Transverse colon (tissue), 4 donors: ENCODE results near the gene CARM1. TPM values are rescaled to one million over a fixed set of nuclear protein-coding genes. Genes with fewer than 3 reads are reported as not detected.

Source experiments
- DNase-seq: peaks from one replicate; pipeline ENCODE4 v3.0.0-alpha.2; 2019
- H3K27ac ChIP-seq, 4 donors: fragments of 200-600 bp; sonication (generic); 2 replicates each; pipeline ENCODE4 v1.5.1; 2016 to 2018; ENCODE audit warnings: inconsistent platforms in 4 of 4
- H3K27me3 ChIP-seq: fragments of 200-600 bp; sonication (generic); 2 replicates; pipeline ENCODE4 v1.5.1; 2017; ENCODE audit warnings: inconsistent platforms
- H3K36me3 ChIP-seq, 4 donors: fragments of 200-600 bp; sonication (generic); 2 replicates each; pipeline ENCODE4 v1.5.1; 2017 to 2019; ENCODE audit warnings: inconsistent platforms in 4 of 4
- H3K4me1 ChIP-seq, 4 donors: fragments of 200-600 bp; sonication (generic); 2 replicates each; pipeline ENCODE4 v1.5.1; 2017 to 2020; ENCODE audit warnings: inconsistent platforms in 4 of 4
- H3K4me3 ChIP-seq, 4 donors: fragments of 200-600 bp; sonication (generic); 1 replicate in 1 of 4; 2 replicates in 3 of 4; pipeline versions ENCODE4 v1.5.1 to v1.6.1; 2017 to 2019; ENCODE audit warnings: inconsistent platforms in 4 of 4
- H3K9me3 ChIP-seq, 2 donors: fragments of 200-600 bp; sonication (generic); 2 replicates each; pipeline ENCODE4 v1.5.1; 2017 to 2019; ENCODE audit warnings: inconsistent platforms in 2 of 2
- EP300 ChIP-seq: sonication (generic); formaldehyde crosslinking; IDR thresholded peaks from one replicate; pipeline ENCODE4 v1.6.1; 2017; ENCODE audit warnings: antibody characterized with exemption, low read depth
- POLR2A ChIP-seq: fragments of 450-650 bp; IDR thresholded peaks from one replicate; pipeline ENCODE4 v1.6.1; 2016; ENCODE audit warnings: antibody characterized with exemption, mild to moderate bottlenecking, moderate library complexity
- POLR2AphosphoS5 ChIP-seq, 3 donors: sonication (generic); formaldehyde crosslinking; IDR thresholded peaks; one replicate each; pipeline ENCODE4 v1.6.1; 2016; ENCODE audit warnings: antibody characterized with exemption in 3 of 3
- WGBS, 2 donors: methylation state at CpG; one replicate each; pipeline ENCODE4 v1.1.5; 2018; ENCODE audit warnings: low coverage in 1 of 2; 5-methylcytosine and 5-hydroxymethylcytosine counted together
- in situ Hi-C, 4 donors: fragments of 200-750 bp; cut with MboI; loops; one replicate each; pipeline versions ENCODE4 v1.15.0 to v1.15.1; 2017; ENCODE audit warnings: low sequenced_read_pairs in 3 of 4, low pct_ligation_motif_present in 1 of 4, low pct_unique_long_range_greater_than_20kb in 1 of 4
- intact Hi-C: fragments of 100-400 bp; cut with DNase I; formaldehyde crosslinking; loops from one replicate; pipeline ENCODE4 v1.15.1; 2023; ENCODE audit warnings: low total_unique reads
- total RNA-seq, 4 donors: library from RNA; depleted of rRNA; stranded (reverse); fragments of >200 nt; gene quantifications; one replicate each; pipeline ENCODE4 v1.1.0, GENCODE V29; 2016
- TF ChIP-seq, protein P1 (sequence below), 5 experiments: fragments of 200-600 bp in 3 of 5; fragments of 450-650 bp in 2 of 5; sonication (generic) in 3 of 5; IDR thresholded peaks; 1 replicate in 2 of 5; 2 replicates in 3 of 5; pipeline ENCODE4 v1.5.1; 2016 to 2017; ENCODE audit warnings: antibody characterized with exemption in 5 of 5, inconsistent platforms in 3 of 5, mild to moderate bottlenecking in 2 of 5, moderate library complexity in 1 of 5

CARM1 gene
- total RNA-seq, 4 donors from 2014 or later: 24.9 to 47.6 (median 35.6) TPM

DNA sequence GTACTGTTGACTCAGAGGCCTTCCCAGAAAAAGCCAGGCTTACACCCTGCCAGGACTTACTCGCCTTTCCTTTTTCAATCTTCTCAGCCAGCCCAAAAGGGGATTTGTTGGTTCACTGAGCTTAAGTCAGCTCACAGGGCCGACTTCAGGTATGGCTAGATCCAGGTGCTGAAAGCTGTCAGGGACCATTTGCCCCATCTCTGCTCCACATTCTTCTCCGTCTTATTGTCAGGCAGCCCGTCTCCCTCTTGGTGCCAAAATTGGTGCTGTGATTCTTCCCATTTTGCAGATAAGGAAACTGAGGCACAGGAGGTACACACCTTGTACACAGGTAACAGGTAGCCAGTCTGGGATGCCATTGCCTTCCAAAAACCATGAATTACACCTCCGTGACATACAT lies 20.7 kb upstream of the CARM1 start:
- no peak for DNase-seq
- TF ChIP-seq EP300 (no peak), POLR2A (no peak), POLR2AphosphoS5 (IDR thresholded peaks at IDR 0.05) (no peak)
- TF ChIP-seq, protein P1, sequence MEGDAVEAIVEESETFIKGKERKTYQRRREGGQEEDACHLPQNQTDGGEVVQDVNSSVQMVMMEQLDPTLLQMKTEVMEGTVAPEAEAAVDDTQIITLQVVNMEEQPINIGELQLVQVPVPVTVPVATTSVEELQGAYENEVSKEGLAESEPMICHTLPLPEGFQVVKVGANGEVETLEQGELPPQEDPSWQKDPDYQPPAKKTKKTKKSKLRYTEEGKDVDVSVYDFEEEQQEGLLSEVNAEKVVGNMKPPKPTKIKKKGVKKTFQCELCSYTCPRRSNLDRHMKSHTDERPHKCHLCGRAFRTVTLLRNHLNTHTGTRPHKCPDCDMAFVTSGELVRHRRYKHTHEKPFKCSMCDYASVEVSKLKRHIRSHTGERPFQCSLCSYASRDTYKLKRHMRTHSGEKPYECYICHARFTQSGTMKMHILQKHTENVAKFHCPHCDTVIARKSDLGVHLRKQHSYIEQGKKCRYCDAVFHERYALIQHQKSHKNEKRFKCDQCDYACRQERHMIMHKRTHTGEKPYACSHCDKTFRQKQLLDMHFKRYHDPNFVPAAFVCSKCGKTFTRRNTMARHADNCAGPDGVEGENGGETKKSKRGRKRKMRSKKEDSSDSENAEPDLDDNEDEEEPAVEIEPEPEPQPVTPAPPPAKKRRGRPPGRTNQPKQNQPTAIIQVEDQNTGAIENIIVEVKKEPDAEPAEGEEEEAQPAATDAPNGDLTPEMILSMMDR (IDR thresholded peaks at IDR 0.05): no peak
- no peaks in the 10 kb centered on the region for H3K4me1 ChIP-seq
- H3K9me3 ChIP-seq: peaks cover 0 to 5% of the 10 kb centered on the region in 2 donors
- peaks cover 12% of the 10 kb centered on the region for H3K27me3 ChIP-seq
- no peaks in the 10 kb centered on the region for H3K36me3 ChIP-seq
- no peak overlapping the region for H3K27ac ChIP-seq
- in situ Hi-C loops: loop anchor here in 3 of 4 donors (10.0 to 25.0 kb wide), 2 partner anchors 136 to 138 kb away; partner anchors contain the start of genes DNM2 (in 3 of the 3) and QTRT1 (in 2 of the 3)
- no peak overlapping the region for H3K4me3 ChIP-seq
- intact Hi-C loops: no loop called here
- 80 to 85% methylated on average over 1 to 5 of the region's 5 CpGs for WGBS, 2 donors

GRCh38 chr19:10852098-10852800 lies 19.1 kb upstream of the CARM1 start:
- intact Hi-C loops: no loop called here
- in situ Hi-C loops: loop anchor here in 3 of 4 donors (10.0 to 25.0 kb wide), 2 partner anchors 137 to 140 kb away; partner anchors contain the start of genes DNM2 (in 3 of the 3) and QTRT1 (in 2 of the 3)
- no peaks in the 10 kb centered on the region for H3K9me3 ChIP-seq
- H3K36me3 ChIP-seq: no peaks in the 10 kb centered on the region
- DNase-seq: no peak
- no peak overlapping the region for H3K4me3 ChIP-seq
- TF ChIP-seq, protein P1 (IDR thresholded peaks at IDR 0.05): no peak
- no peak for TF ChIP-seq POLR2AphosphoS5 (IDR thresholded peaks at IDR 0.05)
- no peak for TF ChIP-seq EP300
- TF ChIP-seq POLR2A: no peak
- 59 to 69% methylated on average over 4 to 7 of the region's 7 CpGs for WGBS, 2 donors
- H3K4me1 ChIP-seq: no peaks in the 10 kb centered on the region
- H3K27me3 ChIP-seq: peaks cover 12% of the 10 kb centered on the region
- no peak overlapping the region for H3K27ac ChIP-seq

DNA sequence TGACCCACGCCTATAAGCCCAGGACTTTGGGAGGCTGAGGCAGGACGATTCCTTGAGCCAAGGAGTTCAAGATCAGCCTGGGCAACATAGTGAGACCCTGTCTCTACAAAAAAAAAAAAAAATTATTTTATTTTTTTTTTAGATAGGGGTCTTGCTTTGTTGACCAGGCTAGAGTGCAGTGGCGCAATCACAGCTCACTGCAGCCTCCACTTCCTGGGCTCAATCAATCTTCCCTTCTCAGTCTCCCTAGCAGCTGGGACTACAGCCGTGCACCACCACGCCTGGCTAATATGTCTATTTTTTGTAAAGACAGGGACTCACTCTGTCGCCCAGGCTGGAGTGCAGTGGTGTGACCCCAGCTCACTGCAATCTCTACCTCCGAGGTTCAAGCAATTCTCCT lies 18.4 kb upstream of the CARM1 start:
- H3K27ac ChIP-seq: no peak overlapping the region
- H3K4me1 ChIP-seq: no peaks in the 10 kb centered on the region
- in situ Hi-C loops: loop anchor here in 3 of 4 donors (10.0 to 25.0 kb wide), 2 partner anchors 138 to 141 kb away; partner anchors contain the start of genes DNM2 (in 3 of the 3) and QTRT1 (in 2 of the 3)
- DNase-seq: no peak
- H3K9me3 ChIP-seq: no peaks in the 10 kb centered on the region
- TF ChIP-seq, protein P1 (IDR thresholded peaks at IDR 0.05): no peak
- no peak for TF ChIP-seq EP300
- no peak for TF ChIP-seq POLR2AphosphoS5 (IDR thresholded peaks at IDR 0.05)
- no peak for TF ChIP-seq POLR2A
- intact Hi-C loops: no loop called here
- H3K36me3 ChIP-seq: no peaks in the 10 kb centered on the region
- peaks cover 12% of the 10 kb centered on the region for H3K27me3 ChIP-seq
- no peak overlapping the region for H3K4me3 ChIP-seq
- 72 to 90% methylated on average over 2 to 7 of the region's 7 CpGs for WGBS, 2 donors

GRCh38 chr19:10854350-10855089 lies 16.8 kb upstream of the CARM1 start:
- Histone ChIP-seq H3K27me3 (no peaks in the 10 kb centered on the region), H3K9me3 (no peaks in the 10 kb centered on the region), H3K27ac (no peak overlapping the region), H3K4me3 (no peak overlapping the region), H3K4me1 (no peaks in the 10 kb centered on the region), H3K36me3 (no peaks in the 10 kb centered on the region)
- intact Hi-C loops: no loop called here
- in situ Hi-C loops: loop anchor here in 3 of 4 donors (10.0 to 25.0 kb wide), 2 partner anchors 140 to 142 kb away; partner anchors contain the start of genes DNM2 (in 3 of the 3) and QTRT1 (in 2 of the 3)
- 70% methylated on average over 7 of the region's 7 CpGs; no CpG with 5 or more reads in 1 of the 2 donors for WGBS, 2 donors
- no peak for DNase-seq
- TF ChIP-seq POLR2A: no peak
- no peak for TF ChIP-seq EP300
- no peak for TF ChIP-seq POLR2AphosphoS5 (IDR thresholded peaks at IDR 0.05)
- TF ChIP-seq, protein P1 (IDR thresholded peaks at IDR 0.05): no peak
